B cell (primary cell): ENCODE results near the gene EVA1A.

Source experiments
- EZH2 ChIP-seq: IDR thresholded peaks from 2 replicates; pipeline ENCODE4 v1.6.1; 2012; ENCODE audit warnings: borderline replicate concordance, low read depth, mild to moderate bottlenecking, moderate library complexity, low read length; ENCODE audit not compliant: insufficient read depth, poor library complexity, severe bottlenecking
- TF ChIP-seq, protein P1 (sequence below): fragments of 200-600 bp; IDR thresholded peaks from one replicate; pipeline ENCODE4 v1.8.0; 2022; ENCODE audit warnings: antibody characterized with exemption, mild to moderate bottlenecking

GRCh38 chr2:75580606-75581005, 19.9 kb upstream of the EVA1A start:
- TF ChIP-seq, protein P1, sequence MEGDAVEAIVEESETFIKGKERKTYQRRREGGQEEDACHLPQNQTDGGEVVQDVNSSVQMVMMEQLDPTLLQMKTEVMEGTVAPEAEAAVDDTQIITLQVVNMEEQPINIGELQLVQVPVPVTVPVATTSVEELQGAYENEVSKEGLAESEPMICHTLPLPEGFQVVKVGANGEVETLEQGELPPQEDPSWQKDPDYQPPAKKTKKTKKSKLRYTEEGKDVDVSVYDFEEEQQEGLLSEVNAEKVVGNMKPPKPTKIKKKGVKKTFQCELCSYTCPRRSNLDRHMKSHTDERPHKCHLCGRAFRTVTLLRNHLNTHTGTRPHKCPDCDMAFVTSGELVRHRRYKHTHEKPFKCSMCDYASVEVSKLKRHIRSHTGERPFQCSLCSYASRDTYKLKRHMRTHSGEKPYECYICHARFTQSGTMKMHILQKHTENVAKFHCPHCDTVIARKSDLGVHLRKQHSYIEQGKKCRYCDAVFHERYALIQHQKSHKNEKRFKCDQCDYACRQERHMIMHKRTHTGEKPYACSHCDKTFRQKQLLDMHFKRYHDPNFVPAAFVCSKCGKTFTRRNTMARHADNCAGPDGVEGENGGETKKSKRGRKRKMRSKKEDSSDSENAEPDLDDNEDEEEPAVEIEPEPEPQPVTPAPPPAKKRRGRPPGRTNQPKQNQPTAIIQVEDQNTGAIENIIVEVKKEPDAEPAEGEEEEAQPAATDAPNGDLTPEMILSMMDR, result no peak
- no peak for TF ChIP-seq EZH2
